T-helper 22 cell (primary cell): ENCODE results near the gene WFS1.

Experiments
- DNase-seq: peaks from one replicate; pipeline ENCODE4 v3.0.0-alpha.2; 2020; ENCODE audit warnings: low read depth

The WFS1 gene

DNA sequence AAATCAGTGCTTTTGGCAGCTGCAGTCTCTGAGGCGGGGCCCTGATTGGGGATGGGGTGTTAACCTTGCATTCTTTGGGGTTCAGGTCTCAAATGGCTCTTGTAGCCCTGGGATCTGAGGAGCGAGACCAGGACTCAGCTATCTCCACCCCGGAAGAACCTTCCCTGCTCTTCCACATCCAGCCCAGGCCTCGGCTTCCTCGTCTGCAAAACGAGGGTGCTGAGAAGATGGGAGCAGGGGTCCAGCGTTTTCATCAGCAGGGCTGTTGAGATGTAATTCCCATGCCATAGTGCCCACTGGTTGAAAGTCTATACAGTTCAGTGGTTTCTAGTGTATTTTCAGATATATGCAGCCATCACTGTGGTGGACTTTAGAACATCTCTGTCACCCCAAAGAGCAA lies 34.6 kb upstream of the WFS1 start:
- DNase-seq: no peak

DNA sequence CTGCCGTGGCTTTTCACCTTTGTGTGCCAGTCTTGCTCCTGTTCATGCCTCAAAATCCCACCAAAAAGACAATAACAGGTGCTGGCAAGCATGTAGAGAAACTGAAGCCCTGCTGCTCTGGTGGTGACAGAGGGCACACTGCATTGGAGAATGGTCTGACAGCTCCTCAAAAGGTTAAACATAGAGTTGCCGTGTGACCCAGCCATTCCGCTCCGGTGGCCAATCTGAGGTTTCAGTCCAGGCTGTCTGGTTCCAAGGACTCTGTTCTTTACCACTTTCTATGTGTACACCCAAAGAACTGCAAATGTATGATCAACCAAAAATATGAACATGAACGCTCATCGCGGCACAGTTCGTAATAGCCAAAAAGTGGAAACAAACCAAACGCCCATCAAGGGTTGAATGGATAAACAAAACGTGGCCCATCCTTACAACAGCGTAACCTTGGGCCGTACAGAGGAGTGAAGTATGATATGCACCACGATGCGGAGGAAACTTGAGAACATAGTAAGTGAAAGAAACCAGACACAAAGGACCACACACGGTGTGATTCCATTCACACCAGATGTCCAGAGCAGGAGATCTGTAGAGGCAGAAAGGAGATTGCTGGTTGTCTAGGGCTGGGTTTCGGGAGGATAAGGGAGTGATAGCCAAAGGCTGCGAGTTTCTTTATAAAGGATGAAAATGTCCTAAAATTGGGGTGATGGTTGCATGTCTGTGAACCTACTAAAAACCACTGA lies 33.6 kb upstream of the WFS1 start:
- no peak for DNase-seq

DNA sequence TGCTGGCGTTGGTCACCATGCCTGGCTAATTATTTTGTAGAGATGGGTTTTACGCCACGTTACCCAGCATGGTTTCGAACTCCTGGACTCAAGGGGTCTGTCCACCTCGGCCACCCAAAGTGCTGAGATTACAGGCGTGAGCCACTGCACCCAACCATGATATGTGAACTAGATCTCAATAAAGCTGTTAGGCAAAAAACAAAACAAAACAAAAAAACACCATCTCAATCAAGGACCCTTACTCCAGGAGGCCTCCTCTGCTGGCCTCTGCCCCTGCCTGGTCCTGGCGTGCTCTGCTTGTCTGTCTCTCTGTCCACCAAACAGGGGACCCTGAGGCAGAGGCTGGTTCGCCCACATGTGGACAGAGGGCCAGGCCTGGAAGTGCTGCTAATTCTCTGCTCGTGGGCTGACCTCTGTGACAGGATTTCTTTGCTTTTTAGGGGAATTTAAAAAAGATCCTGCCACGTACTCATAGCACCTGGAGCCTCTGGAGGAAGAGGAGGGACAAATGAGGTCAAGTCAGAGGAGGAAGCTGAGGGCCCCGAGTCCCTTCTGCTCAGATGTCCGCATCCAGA lies 32.7 kb upstream of the WFS1 start:
- no peak for DNase-seq

DNA sequence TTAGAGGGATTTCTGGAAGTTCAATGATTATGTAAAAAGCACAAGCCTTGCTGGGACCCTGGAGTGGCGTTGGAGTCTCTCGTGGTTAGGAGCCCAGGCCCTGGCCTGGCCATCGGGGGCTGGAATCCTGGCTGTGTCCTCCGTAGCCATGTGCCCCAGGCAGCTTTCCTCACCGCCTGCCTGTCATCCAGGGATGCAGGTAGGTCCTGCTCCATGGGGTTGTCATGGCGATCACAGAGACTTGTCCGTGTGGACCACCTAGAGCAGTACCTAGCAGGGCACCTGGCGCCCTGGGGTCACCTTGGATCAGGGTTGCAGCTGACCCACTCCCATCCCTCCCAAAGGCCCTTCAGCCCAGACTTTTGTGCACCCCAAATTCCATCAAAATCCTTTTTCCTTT lies 30.2 kb upstream of the WFS1 start:
- DNase-seq: no peak

DNA sequence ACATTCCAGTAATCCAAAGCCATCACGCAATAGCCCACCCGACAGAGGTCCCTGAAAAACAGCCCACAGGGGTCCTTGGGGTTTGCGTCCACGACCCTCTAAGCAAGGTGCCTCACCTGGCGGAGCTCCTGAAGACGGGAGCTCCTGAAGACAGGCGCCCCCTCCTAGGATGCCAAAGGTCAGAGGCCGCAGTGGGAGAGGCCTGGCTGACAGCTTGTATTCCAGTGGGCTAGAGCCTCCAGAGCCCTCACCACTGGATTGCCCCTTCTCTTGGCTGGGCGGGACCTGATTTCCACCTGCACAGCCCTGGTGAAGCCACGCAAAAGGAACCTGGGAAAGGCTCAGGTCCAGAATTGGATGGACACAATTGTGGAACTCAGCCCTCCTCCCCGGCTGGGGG lies 29.7 kb upstream of the WFS1 start:
- no peak for DNase-seq

DNA sequence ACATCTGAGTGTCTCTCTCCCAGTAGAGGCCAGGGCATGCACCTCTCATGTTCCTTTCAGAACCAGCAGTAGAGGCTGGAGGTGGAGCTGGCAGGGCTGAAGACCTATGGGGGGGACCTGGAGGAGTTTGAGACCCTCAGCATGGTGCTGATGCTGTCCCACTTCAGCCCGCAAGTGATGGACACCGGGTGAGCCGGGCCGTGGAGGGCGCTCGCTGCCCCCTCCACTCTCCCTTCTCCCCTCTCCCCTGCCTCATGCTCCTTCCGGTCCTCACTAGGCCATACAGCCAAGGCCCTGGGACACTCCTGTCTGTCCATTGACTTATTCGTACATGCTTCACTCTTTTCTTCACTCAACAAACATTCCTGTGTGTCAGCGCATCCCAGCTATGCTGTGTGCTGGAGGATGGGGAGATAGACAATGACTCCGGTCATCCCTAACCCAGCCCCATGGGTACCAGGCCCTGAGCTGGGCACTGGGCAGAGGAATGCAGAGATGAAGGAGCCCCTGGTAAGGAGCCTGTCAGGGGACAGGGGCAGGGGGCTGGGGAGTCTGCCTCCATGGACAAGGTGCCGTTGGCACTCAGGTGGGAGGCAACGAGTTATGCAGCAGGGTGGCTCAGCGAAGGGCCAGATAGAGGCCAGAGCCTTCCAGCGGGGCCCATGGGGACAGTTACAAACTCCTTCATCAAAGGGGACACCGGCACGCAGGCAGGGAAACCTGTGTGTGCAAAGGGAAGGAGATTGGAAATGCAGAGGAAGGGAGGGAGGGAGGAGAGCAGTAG lies 28.4 kb upstream of the WFS1 start:
- DNase-seq: no peak

DNA sequence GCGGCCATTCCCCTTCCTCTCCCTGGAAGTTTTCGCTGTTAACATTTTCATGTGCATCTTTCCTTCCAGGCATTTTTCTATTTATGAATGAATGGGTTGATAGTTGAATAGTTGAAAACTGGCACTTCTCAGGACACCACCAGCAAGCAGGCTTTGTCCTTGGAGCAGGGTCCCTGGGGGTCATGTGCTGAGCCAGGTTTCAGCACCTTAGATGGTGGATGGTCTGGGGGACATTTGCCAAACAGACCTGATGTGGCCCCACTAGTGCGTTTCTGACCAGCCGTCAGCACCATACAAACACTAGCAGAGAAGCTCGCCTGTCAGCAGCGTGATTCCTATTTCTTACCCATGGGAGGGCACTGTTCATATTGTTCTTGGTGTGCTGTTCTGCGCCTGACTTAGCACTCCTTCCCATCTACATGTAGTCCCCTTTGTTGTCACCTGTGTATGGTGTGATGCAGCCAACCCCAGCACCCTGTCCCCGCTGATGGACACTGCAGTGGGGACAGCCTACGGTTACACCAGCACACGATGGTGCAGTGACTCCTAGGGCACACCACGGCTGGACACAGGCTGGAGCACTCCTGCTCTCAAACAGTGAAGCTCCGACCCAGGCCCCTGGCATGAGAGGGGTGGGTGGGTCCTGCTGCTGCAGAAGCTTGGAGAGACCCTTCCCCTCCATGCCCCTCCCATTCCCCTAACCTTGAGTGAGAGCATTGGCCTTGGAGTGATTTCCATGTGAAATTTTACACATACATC lies 27.2 kb upstream of the WFS1 start:
- no peak for DNase-seq

DNA sequence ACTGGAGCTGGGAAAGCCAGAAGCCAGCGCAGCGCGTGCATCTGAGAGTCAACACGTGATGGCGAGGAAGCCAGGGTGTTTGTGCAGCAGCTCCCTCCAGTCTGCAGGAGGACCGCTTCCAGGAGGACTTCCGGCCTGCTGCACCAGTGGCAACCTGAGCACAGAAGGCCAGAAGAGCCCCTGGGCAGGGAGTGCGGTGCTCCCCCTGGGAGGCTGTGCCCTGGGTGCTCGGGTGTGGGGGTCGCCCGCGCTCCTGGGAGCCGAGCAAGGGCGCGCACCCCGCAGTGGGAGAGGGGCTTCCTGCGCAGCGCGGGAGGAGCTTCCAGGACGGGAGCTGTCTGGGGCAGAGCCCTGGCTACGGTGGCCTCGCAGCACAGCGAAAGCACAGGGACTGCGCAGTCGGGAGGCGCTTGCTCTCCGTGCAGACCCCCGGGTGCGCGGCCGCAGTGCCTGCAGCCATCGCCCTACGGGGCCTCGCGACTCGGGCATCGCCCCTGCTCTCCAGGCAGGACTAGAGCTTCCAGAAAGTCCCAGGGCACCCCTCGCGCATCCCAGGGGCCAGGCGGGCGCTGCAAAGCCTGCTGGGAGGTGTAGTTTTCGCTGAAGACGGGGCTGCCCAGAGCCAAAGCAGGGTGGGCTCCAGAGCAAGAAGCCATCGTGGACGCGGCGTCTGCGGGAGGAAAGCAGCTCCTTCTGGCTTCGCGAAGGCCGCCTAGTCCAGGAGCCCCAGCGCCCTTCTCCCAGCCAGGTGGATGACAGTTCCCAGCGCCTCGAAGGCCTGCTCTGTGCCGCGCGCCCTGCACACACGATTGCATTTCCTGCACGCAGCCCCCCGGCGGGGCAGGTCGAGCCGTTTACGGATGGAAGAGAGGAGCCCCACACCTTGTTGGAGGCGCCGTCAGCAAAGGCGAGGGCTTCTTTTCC lies 24.1 kb upstream of the WFS1 start:
- no peak for DNase-seq

DNA sequence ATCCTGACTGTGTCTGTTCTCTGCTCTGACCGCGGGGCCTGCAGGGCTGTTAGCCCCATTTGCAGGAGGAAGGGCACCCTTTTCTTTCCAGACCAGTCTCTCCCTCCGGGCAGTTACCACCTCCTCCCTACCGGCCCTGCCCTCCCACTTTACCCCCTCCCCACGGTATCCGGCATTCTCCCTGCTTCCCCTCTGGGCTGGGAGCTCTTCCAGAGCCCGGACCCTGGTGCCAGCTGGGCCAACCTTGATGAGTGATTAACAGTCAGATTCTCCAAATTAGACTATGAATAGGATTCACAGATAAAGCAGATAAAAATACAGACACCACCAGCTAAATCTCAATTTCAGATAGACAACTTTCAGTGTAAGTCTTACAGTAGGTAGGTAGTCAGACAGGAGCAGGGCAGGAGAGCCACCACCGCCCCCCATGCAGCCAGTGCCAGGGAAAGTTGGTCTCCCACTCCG lies 23.4 kb upstream of the WFS1 start:
- DNase-seq: no peak

DNA sequence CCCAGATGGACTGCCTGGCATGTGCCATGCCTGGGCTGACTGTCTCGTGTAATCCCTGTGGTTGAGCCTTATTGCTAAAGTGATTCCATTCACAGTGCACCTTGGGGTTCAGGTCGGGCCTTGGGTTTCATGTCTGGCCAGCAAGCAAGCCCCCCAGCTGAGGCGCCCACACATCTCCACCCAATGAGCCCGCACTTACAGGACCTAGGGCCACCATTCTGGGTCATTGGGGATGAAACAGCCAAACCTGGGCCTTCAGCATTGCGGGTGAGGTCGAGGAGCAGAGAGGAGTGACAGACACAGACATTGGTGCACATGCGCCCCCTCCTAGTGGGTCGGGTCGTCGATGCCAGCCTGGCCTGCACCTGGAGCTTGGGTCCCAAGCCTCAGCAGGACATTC lies 21.3 kb upstream of the WFS1 start:
- DNase-seq: no peak

DNA sequence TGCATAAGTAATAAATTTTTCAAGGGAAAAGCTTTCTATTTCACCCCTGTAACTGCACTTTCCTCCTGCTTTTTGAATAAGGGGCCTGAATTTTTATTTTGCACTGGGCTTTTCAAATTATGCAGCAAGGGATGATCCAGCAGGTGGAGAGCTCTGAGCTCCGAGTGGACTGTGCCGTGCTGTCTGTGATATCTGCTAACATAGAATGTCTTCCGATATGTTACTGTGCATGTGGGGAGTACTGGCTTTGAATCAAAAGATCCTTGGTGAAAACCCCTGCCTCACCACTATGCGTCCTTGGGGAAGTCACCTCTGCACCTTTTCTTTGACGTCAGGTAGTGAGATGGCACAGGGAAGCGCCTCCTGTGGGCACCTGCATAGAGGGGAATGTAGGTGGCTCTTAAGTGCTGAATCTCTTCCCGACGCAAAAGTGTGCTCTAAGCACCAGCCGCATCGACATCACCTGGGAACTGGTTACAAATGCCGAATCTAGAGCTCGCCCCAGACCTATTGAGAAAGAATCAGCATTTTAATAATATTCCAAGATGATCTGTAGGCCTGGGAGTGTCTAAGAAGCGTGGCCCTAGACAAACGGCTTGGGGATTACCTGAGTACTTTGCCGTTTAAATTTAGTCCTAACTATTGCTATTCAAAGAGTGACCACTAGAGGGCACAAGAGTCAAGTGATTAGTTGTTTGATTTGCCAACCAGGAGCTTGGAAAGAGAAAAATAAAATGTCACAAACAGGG lies 19.2 kb upstream of the WFS1 start:
- DNase-seq: no peak

DNA sequence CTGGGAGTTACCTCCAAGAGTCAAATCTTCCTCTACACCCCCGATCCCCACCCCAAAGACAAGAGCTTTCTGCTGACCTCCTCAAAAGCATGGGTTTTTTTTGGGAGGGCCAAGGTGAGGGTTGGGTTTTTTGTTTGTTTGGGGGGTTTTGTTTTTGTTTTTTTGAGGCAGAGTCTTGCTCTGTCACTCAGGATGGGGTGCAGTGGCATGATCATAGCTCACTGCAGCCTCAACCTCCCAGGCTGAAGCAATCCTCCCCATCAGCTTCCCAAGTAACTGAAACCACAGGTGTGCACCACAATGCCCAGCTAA lies 18.7 kb upstream of the WFS1 start:
- no peak for DNase-seq

DNA sequence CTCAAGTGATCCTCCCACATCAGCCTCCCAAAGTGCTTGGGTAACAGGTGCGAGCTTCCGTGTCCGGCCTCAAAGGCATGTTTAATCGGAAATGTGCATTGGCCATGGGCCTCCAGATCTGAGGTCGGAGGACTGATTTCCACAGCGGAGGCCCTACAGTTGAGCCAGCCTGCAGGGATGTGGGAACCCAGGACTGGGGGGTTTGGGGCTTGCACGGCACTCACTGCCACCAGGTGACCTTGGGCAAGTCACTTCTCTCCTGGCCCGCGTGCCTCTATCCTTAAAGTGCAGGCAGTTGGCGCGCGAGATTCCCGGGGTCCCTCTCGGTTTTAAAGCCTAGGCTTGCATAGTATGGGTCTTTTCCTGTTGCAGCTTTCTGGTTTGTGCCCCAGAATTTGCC lies 18.3 kb upstream of the WFS1 start:
- no peak for DNase-seq

DNA sequence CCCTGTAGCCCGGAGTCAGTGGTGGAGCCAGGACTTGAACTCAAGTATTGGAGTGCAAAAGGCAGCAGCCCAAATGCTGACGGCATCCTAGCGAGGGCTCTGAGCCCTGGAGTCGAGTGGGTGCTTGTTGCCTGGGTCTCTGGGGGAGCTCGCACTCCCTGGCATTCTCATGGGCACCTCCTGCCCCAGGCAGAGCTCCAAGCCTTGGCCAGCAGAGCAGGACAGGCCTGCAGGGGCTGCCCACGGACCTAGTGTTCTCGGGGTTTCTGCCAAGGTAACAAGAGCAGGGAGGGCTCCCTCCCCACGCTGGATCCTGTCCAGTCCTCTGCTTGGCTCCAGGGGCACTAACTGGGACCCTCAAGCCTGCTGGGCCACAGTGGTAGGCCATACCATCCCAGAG lies 17.6 kb upstream of the WFS1 start:
- no peak for DNase-seq

DNA sequence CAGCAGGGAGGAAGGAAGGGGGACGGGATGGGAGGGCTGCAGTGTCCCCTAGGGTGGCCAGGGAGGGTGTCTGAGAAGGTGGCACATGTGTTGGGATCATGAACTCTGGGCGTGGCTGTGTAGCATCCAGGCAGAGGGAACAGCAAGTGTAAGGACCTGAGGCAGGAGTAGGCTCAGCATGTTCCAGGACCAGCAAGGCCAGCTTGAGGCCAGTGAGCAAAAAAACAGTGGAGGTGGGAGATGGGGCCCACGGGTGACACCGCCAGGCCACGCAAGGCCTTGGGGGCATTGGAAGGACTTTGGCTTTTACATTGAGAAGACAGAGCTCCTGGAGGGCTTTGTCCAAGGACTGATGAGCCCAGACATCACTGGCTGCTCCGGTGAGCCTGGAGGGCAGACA lies 16.5 kb upstream of the WFS1 start:
- no peak for DNase-seq

DNA sequence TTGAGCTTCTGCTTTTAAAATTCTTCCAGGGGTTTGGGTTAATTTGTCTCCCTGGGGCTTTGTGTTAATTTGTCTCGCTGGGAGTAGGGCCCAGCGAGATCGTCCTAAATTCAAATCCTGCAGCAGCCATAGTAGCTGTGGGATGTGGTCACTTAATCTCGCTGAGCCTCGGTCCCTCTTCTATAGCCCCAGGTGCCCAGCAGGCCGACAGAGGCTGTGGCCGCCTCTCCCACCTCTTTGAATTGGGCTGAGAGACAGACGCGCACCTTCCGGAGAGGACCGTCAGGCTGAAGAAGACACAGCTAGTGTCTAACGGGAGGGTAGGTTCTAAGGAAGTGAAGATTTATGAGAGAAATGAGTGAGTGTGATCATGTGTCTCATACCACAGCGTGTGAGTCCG lies 15.7 kb upstream of the WFS1 start:
- no peak for DNase-seq

DNA sequence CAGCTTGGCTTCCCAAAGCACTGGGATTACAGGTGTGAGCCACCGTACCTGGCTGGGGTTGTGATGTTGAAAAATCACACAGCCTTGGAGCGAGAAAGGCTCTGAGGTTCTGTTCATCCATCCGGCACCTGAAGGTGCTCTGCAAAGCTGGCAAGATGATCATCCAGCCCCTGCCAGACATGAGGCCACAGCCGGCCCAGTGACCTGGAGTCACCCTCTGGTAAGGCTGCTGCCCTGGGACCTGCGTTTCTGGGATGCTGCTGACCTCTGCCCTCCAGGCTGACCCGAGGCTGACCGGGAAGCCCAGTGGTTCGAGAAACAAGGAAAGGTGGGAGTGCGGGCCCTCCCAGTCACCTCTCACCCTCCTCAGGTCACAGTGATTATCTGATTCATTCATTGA lies 13.5 kb upstream of the WFS1 start:
- DNase-seq: no peak

DNA sequence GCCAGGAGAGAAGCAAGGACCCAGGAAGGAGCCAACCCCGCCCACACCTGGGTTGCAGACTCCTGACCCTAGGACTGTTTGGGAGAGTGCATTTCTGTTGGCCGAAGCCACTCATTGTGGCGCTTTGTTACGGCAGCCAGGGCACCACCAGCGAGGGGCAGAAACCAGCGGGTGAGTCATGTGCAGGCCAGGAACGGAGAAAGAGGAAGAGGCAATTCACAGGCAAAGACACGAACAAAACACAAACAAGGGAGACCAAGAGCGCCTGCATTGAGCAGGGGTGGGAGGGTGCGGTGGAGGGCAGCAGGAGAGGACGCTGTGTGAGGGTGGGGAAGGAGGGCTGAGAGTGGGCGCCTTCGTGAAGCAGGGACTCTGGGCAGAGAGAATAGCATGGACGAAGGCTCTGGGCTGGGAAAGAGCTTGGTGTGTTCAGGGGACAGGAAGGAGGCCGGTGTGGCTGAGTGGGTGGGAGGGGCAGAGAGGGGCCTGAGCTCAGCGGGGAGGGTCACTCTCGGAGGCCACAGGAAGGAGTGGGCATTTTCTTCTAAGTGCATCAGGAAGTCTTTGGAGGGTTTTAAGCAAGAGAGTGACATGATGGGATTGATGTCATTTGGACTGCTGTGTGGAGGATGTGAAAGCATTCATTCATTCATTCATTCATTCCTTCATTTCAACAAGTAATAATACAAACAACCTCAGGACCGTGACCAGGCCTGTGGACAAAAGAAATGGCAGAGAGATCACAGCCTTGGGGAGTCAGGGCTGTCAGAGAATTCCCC lies 12.2 kb upstream of the WFS1 start:
- DNase-seq: no peak

DNA sequence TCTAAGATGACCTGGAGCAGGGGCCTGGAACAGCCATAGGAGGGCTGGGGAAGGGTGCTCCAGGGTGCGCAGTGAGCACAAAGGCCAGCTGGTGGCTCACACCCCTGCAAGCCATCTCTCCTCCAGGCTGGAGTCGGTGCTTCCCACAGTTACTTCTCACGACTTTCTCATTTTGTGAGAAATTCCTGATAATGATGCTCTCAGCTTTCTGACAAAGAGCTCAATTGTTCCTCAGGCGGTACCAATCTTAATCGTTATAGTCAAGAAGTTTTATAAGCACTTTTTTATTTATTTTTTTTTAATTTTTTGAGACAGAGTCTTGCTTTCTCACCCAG lies 11.7 kb upstream of the WFS1 start:
- DNase-seq: no peak

DNA sequence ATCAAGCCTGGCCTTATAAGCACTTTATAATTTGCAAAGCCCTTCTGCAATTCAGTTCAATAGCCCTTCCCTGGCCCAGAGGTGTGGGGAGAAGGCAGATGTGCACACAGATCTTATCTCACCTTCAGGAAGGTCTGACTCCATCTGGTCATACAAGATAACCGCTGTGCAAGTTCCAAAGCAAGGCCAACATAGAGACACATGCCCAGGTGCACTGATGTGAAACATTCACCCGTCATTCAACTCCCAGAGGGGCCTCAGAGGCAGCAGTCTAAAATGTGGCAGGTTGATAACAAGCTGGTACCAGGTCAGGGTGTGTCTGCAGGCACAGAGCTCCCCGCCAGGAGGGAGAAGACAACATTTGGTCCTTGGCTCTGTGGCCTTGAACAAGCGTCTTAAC lies 10.9 kb upstream of the WFS1 start:
- no peak for DNase-seq
